SH-SY5Y (cell line): ENCODE results near the gene TMEM135.

Experiments used
- GATA2 ChIP-seq: IDR thresholded peaks from 2 replicates; pipeline ENCODE4 v1.6.1; 2011; ENCODE audit warnings: mild to moderate bottlenecking, low read depth, low read length
- GATA3 ChIP-seq: IDR thresholded peaks from 2 replicates; pipeline ENCODE4 v1.6.1; 2011; ENCODE audit warnings: low read depth, mild to moderate bottlenecking, low read length, moderate library complexity

GRCh38 chr11:87035976-87036583 is 1.7 kb upstream of the TMEM135 start:
- no peak for TF ChIP-seq GATA2
- TF ChIP-seq GATA3: no peak
